ENCODE data around the gene KRTAP10-2.

DNA sequence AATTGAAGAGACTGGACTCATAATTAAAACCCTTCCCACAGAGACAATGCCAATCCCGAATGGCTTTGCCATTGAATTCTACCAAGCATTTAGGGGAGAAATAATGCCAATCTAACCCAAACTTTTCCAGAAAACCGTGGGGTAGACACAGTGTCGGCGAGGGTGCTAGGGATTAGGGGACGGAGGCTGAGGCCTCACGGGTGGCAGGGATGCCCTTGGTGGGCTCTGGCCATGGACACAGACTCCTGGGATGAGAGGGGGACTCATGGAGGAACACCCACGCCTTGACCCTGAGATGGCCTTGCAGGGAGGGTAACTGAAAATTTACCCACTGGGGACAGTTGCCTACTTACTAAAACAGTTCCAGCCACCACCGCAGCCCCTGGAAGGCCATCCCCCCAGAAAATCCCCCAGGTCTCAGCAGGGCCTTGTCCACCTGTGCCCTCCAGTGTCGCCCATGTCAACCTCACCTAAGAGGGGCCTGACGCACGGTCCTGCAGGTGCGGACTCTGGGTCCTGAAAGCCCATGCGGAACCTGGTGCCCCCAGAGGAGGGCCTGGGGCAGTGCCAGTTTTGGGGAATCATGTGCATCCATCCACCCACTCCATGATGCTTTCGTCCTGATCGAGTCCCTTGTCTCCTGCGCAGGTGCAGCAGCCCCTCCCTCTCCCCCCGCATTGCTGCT is 27.2 kb upstream of the KRTAP10-2 start:
- no peak for TF ChIP-seq ATF2 (tag by site-specific recombination; IDR thresholded peaks at IDR 0.05; ENCODE audit: low read depth)
- TF ChIP-seq, protein P1, sequence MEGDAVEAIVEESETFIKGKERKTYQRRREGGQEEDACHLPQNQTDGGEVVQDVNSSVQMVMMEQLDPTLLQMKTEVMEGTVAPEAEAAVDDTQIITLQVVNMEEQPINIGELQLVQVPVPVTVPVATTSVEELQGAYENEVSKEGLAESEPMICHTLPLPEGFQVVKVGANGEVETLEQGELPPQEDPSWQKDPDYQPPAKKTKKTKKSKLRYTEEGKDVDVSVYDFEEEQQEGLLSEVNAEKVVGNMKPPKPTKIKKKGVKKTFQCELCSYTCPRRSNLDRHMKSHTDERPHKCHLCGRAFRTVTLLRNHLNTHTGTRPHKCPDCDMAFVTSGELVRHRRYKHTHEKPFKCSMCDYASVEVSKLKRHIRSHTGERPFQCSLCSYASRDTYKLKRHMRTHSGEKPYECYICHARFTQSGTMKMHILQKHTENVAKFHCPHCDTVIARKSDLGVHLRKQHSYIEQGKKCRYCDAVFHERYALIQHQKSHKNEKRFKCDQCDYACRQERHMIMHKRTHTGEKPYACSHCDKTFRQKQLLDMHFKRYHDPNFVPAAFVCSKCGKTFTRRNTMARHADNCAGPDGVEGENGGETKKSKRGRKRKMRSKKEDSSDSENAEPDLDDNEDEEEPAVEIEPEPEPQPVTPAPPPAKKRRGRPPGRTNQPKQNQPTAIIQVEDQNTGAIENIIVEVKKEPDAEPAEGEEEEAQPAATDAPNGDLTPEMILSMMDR (tag by site-specific recombination; IDR thresholded peaks at IDR 0.05), result no peak
- TF ChIP-seq SCRT2 (tag by site-specific recombination; IDR thresholded peaks at IDR 0.05), result no peak
- TF ChIP-seq ZNF174 (tag by site-specific recombination; IDR thresholded peaks at IDR 0.05), result no peak
- TF ChIP-seq ZNF10 (tag by site-specific recombination; IDR thresholded peaks at IDR 0.05), result no peak
- TF ChIP-seq ZNF114 (tag by site-specific recombination; IDR thresholded peaks at IDR 0.05), result no peak
- TF ChIP-seq SALL2 (tag by site-specific recombination; IDR thresholded peaks at IDR 0.05; ENCODE audit: borderline replicate concordance), result no peak

All from HEK293 (cell line).